ENCODE results near the gene CCSAP. TPM values are rescaled to one million over a fixed set of nuclear protein-coding genes. Genes with fewer than 3 reads are reported as not detected.
"Not testable (repeated sequence)": the region's sequence is repeated elsewhere in the genome, so short reads cannot be mapped to it uniquely, and the experiment has no call there.

CCSAP gene
- 1 to 10 TPM; 7.9 to 8.2 TPM for total RNA-seq

GRCh38 chr1:229342656-229343569 is at the start of gene CCSAP:
TSS of gene CCSAP (minus strand) at chr1:229343047. CDS start at chr1:229342465, 582 bp downstream.
- Mint-ChIP-seq H3K36me3 (ENCODE audit: insufficient read depth in 2 of 2) (peaks cover 1 to 2% of the 10 kb centered on the region in 2 donors), H3K9me3 (peaks cover 0 to 1% of the 10 kb centered on the region in 2 donors), H3K4me1 (ENCODE audit: low read depth) (peaks cover 48% of the 10 kb centered on the region), H3K4me3 (peak within 1 kb of the TSS; percentile 95 to 97), H3K27ac (peak within 1 kb of the TSS; percentile 79), H3K27me3 (ENCODE audit: low read depth) (peaks cover 32% of the 10 kb centered on the region)
- ATAC-seq (replicated peaks in 1 of 2) (peak; percentile 49 to 51), DNase-seq (peak; percentile 68 to 70)

- ATAC-seq (replicated peaks in 1 of 2) (no peak), DNase-seq (no peak)
- no peak overlapping the region for H3K27ac Mint-ChIP-seq
- no peak overlapping the region for H3K4me3 Mint-ChIP-seq
- peaks cover 23% of the 10 kb centered on the region for H3K27me3 Mint-ChIP-seq (ENCODE audit: low read depth)
- peaks cover 3% of the 10 kb centered on the region for H3K4me1 Mint-ChIP-seq (ENCODE audit: low read depth)
- H3K9me3 Mint-ChIP-seq = no peaks in the 10 kb centered on the region
- no peaks in the 10 kb centered on the region for H3K36me3 Mint-ChIP-seq (ENCODE audit: insufficient read depth in 2 of 2)
Measured at GRCh38 chr1:229390130-229390529, 47.3 kb upstream of the CCSAP start.

- no peak for ATAC-seq (replicated peaks in 1 of 2)
- H3K27me3 Mint-ChIP-seq (ENCODE audit: low read depth) = peaks cover 28% of the 10 kb centered on the region
- H3K9me3 Mint-ChIP-seq = no peaks in the 10 kb centered on the region
Measured at GRCh38 chr1:229388897-229389580, 46.2 kb upstream of the CCSAP start.

GRCh38 chr1:229385853-229386456 is 43.1 kb upstream of the CCSAP start:
- no peak overlapping the region for H3K4me3 Mint-ChIP-seq
- H3K27me3 Mint-ChIP-seq (ENCODE audit: low read depth) = peaks cover 26% of the 10 kb centered on the region
- no peaks in the 10 kb centered on the region for H3K9me3 Mint-ChIP-seq
- ATAC-seq (replicated peaks in 1 of 2) (no peak), DNase-seq (no peak)
- H3K36me3 Mint-ChIP-seq (ENCODE audit: insufficient read depth in 2 of 2) = no peaks in the 10 kb centered on the region
- peaks cover 3% of the 10 kb centered on the region for H3K4me1 Mint-ChIP-seq (ENCODE audit: low read depth)
- no peak overlapping the region for H3K27ac Mint-ChIP-seq

More at GRCh38 chr1:229388897-229389580, 46.2 kb upstream of the CCSAP start:
- no peak for DNase-seq
- no peak overlapping the region for H3K4me3 Mint-ChIP-seq
- H3K4me1 Mint-ChIP-seq (ENCODE audit: low read depth) = peaks cover 3% of the 10 kb centered on the region
- H3K36me3 Mint-ChIP-seq (ENCODE audit: insufficient read depth in 2 of 2) = no peaks in the 10 kb centered on the region
- no peak overlapping the region for H3K27ac Mint-ChIP-seq

- no peak overlapping the region for H3K4me3 Mint-ChIP-seq
- H3K4me1 Mint-ChIP-seq (ENCODE audit: low read depth) = no peaks in the 10 kb centered on the region
- H3K9me3 Mint-ChIP-seq = no peaks in the 10 kb centered on the region
- DNase-seq (no peak), ATAC-seq (replicated peaks in 1 of 2) (no peak)
- H3K27me3 Mint-ChIP-seq (ENCODE audit: low read depth) = peaks cover 26% of the 10 kb centered on the region
- no peaks in the 10 kb centered on the region for H3K36me3 Mint-ChIP-seq (ENCODE audit: insufficient read depth in 2 of 2)
- H3K27ac Mint-ChIP-seq = no peak overlapping the region
Measured at GRCh38 chr1:229384822-229385221, 42.0 kb upstream of the CCSAP start.

GRCh38 chr1:229383961-229384360 is 41.1 kb upstream of the CCSAP start:
- no peak overlapping the region for H3K4me3 Mint-ChIP-seq
- H3K36me3 Mint-ChIP-seq (ENCODE audit: insufficient read depth in 2 of 2) = no peaks in the 10 kb centered on the region
- no peaks in the 10 kb centered on the region for H3K4me1 Mint-ChIP-seq (ENCODE audit: low read depth)
- no peaks in the 10 kb centered on the region for H3K9me3 Mint-ChIP-seq
- no peak for ATAC-seq (replicated peaks in 1 of 2)
- peaks cover 18% of the 10 kb centered on the region for H3K27me3 Mint-ChIP-seq (ENCODE audit: low read depth)
- DNase-seq = no peak
- H3K27ac Mint-ChIP-seq = no peak overlapping the region

- no peak overlapping the region for H3K4me3 Mint-ChIP-seq
- no peaks in the 10 kb centered on the region for H3K36me3 Mint-ChIP-seq (ENCODE audit: insufficient read depth in 2 of 2)
- no peaks in the 10 kb centered on the region for H3K9me3 Mint-ChIP-seq
- H3K4me1 Mint-ChIP-seq (ENCODE audit: low read depth) = no peaks in the 10 kb centered on the region
- peaks cover 11% of the 10 kb centered on the region for H3K27me3 Mint-ChIP-seq (ENCODE audit: low read depth)
- ATAC-seq (replicated peaks in 1 of 2) (no peak), DNase-seq (no peak)
- H3K27ac Mint-ChIP-seq = no peak overlapping the region
Measured at GRCh38 chr1:229383188-229383587, 40.3 kb upstream of the CCSAP start.

- DNase-seq (no peak), ATAC-seq (replicated peaks in 1 of 2) (no peak)
- Mint-ChIP-seq H3K27ac (no peak overlapping the region), H3K4me3 (no peak overlapping the region), H3K4me1 (ENCODE audit: low read depth) (no peaks in the 10 kb centered on the region), H3K27me3 (ENCODE audit: low read depth) (peaks cover 10% of the 10 kb centered on the region), H3K9me3 (no peaks in the 10 kb centered on the region), H3K36me3 (ENCODE audit: insufficient read depth in 2 of 2) (no peaks in the 10 kb centered on the region)
Measured at GRCh38 chr1:229381234-229381633, 38.4 kb upstream of the CCSAP start.

- no peak for DNase-seq
- no peaks in the 10 kb centered on the region for H3K9me3 Mint-ChIP-seq
- no peaks in the 10 kb centered on the region for H3K4me1 Mint-ChIP-seq (ENCODE audit: low read depth)
- no peak overlapping the region for H3K4me3 Mint-ChIP-seq
- no peak overlapping the region for H3K27ac Mint-ChIP-seq
- no peak for ATAC-seq (replicated peaks in 1 of 2)
- no peaks in the 10 kb centered on the region for H3K36me3 Mint-ChIP-seq (ENCODE audit: insufficient read depth in 2 of 2)
- peaks cover 10% of the 10 kb centered on the region for H3K27me3 Mint-ChIP-seq (ENCODE audit: low read depth)
Measured at GRCh38 chr1:229380536-229381160, 37.8 kb upstream of the CCSAP start.

- peaks cover 10% of the 10 kb centered on the region for H3K27me3 Mint-ChIP-seq (ENCODE audit: low read depth)
- H3K27ac Mint-ChIP-seq = no peak overlapping the region
- H3K4me3 Mint-ChIP-seq = no peak overlapping the region
- no peak for ATAC-seq (replicated peaks in 1 of 2)
- no peaks in the 10 kb centered on the region for H3K36me3 Mint-ChIP-seq (ENCODE audit: insufficient read depth in 2 of 2)
- H3K9me3 Mint-ChIP-seq = no peaks in the 10 kb centered on the region
- DNase-seq = no peak
- no peaks in the 10 kb centered on the region for H3K4me1 Mint-ChIP-seq (ENCODE audit: low read depth)
Measured at GRCh38 chr1:229379846-229380245, 37.0 kb upstream of the CCSAP start.

GRCh38 chr1:229378586-229379367 is 35.9 kb upstream of the CCSAP start:
- H3K27ac Mint-ChIP-seq = no peak overlapping the region
- H3K9me3 Mint-ChIP-seq = no peaks in the 10 kb centered on the region
- no peak overlapping the region for H3K4me3 Mint-ChIP-seq
- H3K4me1 Mint-ChIP-seq (ENCODE audit: low read depth) = no peaks in the 10 kb centered on the region
- DNase-seq (no peak), ATAC-seq (replicated peaks in 1 of 2) (no peak)
- H3K36me3 Mint-ChIP-seq (ENCODE audit: insufficient read depth in 2 of 2) = no peaks in the 10 kb centered on the region
- peaks cover under 1% of the 10 kb centered on the region for H3K27me3 Mint-ChIP-seq (ENCODE audit: low read depth)

- not testable (repeated sequence) for H3K36me3 Mint-ChIP-seq (ENCODE audit: insufficient read depth in 2 of 2); DNase-seq; H3K27ac Mint-ChIP-seq; H3K4me3 Mint-ChIP-seq; H3K27me3 Mint-ChIP-seq (ENCODE audit: low read depth); ATAC-seq (replicated peaks in 1 of 2); H3K9me3 Mint-ChIP-seq; H3K4me1 Mint-ChIP-seq (ENCODE audit: low read depth)
Measured at GRCh38 chr1:229378035-229378434, 35.2 kb upstream of the CCSAP start.

All from activated T-cell treated with anti-CD3 and anti-CD28 coated beads, Interleukin-2, amount 50 U/mL, for 72 hours (primary cell).